HG03175 (cell line): ENCODE results near the gene ITPKB.

Experiments
- ATAC-seq: cut with Tn5 transposase; IDR thresholded peaks from one replicate; pipeline ENCODE4 v1.9.1; 2021; ENCODE audit warnings: mild to moderate bottlenecking, moderate library complexity; ENCODE audit not compliant: unreplicated experiment

The ITPKB gene

GRCh38 chr1:226687426-226687825 lies 51.7 kb downstream of the ITPKB start:
- no peak for ATAC-seq

GRCh38 chr1:226686440-226687425 lies 52.3 kb downstream of the ITPKB start:
- ATAC-seq, result no peak

DNA sequence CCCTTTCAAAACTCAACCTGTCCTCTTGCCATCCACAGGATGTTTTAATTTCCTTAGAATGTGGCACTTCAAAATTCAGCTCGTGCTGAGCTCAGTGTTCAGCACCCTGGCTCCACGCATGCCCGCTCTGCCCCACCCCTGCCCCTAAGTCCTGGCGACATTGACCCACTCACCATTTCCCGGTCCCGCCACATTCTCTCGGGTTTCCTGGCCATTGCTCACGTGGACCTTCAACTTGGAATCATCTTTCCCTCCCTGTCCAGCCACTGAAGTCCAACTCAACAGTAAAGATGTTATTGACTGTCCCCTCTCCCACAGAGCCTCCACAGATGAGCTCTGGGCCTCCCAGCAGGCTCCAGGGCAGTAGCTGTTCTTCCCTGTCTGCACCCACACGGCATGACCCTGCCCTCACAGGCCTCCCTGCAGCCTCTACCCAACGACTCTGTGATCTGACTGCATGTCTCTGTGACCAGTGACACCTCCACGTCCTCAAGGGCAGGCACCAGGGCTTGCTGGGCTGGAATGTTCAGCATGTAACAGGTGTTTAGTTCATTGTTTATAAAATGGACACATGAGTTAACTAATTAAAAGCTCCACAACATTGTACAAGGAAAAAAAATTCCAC lies 53.8 kb downstream of the ITPKB start:
- no peak for ATAC-seq

GRCh38 chr1:226684026-226684425 lies 55.1 kb downstream of the ITPKB start:
- no peak for ATAC-seq

GRCh38 chr1:226682871-226683814 lies 55.9 kb downstream of the ITPKB start:
- no peak for ATAC-seq

DNA sequence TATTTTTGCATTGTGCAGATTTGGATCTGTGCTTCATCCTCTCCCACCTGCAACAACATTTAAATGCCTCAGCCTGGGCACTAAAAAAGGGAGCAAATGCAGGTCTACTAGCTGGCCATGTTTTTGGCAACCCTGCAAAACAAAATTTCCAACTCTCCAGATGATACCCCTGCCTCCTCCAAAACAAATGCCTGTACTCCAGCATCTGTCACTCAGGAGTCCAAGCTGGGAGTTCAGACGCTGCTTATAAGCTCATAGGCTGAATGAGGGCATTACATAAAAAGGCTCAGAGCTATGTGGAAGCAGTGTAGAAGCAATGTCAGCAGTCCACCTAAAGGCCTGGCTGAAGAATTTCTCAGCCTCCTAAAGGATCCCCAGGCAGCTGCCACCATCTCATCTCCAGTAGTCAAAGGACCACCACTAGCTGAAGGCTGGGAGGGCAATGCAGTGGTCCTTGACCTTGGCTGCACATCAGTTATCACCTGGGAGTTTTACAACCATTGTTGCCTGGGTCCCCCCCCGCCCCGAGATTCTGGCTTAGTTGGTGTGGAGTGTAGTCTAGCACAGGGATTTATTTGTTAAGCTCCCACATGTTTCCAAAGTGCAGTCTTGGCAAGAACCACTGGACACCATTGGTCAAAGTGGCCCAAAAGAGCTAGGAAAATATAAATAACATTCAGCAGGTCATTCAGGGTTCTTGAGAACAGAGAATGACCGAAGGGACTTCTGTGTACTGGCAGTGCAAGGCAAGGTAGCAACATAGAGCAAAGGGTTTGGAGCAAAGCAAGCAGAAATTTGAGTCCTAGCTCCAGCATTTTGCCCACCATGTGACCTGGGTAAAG lies 57.2 kb downstream of the ITPKB start:
- ATAC-seq, result no peak

DNA sequence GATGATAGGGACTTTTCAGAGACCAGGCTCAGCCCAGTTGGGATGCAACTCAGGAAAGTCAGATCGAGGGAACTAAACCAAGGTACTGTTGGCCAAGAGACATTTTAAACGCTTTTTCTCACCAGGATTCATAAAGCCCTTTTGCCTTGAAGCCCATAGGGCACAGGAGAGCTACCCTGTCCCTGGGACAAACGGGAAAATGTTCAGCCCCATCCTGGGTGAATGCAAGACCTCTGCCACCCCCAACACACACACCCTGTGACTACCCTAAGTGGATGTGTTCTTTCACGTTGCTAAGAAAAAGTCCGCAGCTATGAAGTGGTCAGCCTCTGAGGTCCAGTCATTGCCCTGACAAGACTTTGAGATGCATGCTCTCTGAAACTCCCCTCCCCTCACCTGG lies 58.4 kb downstream of the ITPKB start:
- no peak for ATAC-seq

GRCh38 chr1:226679853-226680516 lies 59.1 kb downstream of the ITPKB start:
- ATAC-seq, result peak; percentile 26

GRCh38 chr1:226679262-226679661 lies 59.8 kb downstream of the ITPKB start:
- no peak for ATAC-seq

DNA sequence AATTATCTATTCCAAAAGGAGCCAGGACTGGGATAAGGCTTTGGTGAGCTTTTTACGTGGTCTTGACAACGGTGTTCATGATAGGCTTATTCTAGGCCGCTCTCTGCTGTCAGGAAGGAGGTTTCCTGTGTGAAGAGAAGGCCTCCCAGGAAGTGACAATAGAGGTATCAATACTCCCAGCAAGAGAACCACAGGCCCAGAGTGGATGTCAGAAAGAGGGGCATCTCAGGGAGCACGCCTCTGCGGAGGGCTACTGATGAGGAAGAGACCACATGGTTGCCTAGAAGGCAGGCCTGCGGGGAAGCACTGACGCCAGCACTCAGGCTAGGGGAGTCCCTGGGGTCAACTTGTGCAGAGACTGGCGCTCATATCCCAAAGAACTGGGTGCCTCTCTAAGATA lies 60.4 kb downstream of the ITPKB start:
- ATAC-seq, result no peak

DNA sequence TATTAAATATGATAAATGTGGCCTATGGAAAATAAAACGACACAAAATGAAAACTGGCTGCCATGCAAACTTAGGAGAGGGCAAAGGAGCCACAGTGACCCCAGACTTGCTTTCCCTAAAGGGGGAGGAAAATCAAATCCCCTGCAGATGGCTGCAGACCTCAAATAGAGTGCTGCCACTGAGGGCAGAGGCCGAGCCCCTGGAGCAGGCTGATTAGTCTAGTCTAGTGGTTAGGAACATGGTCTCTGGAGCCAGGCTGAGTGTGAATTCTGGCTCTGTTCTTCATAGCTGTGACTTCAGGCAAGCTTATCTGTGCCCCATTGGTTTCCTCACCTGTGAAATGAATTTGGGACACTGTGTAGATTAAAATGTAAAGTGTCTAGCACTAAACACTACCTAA lies 60.8 kb downstream of the ITPKB start:
- no peak for ATAC-seq

DNA sequence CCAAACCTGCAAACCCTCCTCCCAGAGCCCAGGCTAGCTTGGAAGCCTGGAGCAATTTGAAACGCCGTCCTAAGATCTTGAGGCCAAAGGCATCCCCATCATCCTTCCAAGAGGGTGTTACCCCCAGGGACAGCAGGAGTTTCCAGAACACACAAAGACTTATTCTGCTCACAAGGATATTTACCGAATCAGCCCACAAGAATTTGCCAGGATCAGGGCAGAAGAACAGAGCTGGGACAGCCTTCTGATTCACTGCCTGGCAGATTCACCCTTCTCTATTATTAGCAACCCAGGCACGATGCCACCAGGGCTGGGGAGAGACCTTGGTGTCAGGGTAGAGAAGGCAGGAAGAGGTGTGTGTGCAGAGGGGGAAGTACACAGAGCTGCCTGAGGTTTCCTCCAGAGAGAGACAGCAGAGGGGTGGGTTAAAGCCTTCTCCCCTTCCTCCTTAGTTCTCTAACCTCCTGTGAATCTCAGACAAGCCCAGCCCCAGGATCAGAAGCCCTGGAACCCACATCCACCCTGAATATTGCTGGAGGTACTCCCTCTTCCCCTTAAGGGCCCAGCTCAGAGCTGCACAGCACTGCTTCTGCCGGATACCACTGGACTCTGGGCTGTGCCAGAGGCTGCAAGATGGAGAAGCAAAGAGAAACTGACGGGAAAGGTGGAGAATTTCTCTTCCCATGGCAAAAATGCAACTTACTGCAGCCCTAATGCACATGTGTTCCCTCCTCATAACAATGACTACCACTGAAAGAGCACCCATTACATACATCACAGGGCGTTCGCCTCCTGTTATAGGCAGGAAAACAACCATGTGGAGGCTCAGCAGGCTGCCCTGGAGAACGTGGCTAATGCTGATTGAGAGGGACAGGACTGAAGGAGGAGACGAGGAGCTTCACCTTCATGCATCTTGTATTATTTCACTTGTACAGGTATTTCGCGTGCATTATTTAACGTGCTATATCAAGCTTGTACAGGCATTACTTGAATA lies 61.8 kb downstream of the ITPKB start:
- peak; percentile 22 for ATAC-seq

- no peak for ATAC-seq
Observed at GRCh38 chr1:226676381-226676780, 62.7 kb downstream of the ITPKB start.

- peak; percentile 26 for ATAC-seq
Observed at GRCh38 chr1:226675715-226676357, 63.2 kb downstream of the ITPKB start.

GRCh38 chr1:226674892-226675714 lies 64.0 kb downstream of the ITPKB start:
- peak; percentile 76 for ATAC-seq

DNA sequence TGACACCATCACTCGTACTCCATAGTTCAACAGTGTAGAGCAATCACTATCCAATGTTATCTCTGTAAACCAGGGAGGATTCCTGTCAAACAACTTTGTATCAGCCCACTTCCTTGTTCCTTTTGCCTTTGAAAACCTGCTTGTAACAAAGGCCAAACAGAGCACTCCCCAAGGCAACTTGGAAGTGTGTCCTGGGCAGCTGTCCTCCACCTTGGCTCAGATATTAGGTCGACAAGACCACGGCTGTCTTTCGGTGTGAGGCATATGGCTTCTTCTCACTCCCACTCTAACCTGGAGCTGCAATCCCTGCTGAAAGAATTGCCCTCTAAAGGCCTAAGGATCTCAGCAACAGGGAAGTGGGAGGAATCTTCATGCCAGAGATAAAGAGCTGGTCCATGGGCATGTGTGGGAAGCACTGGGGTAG lies 66.7 kb downstream of the ITPKB start:
- no peak for ATAC-seq

DNA sequence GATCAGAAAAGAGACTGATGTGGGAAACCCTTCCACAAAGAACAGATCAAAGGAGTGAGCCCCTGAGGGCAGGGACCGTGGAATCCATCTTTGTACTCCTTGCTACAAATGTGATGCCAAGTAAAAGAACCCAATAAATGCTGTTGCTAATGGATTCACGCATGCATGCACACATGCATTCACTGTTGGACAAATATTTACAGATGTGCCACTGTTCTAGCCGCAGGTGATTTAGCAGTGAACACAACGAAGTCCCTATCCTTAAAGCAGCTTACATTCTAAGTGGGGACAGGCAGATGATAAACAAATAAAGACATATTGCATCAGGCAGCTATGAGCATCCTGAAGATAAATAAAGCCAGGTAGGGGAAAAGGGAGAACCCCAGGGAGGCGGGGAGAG lies 67.8 kb downstream of the ITPKB start:
- no peak for ATAC-seq
